Right lobe of liver (tissue), 4 donors: ENCODE results near the gene RHOT2.

ENCODE experiments used
- CTCF ChIP-seq, 4 donors: fragments of 200-600 bp in 3 of 4; fragments of 450-650 bp in 1 of 4; IDR thresholded peaks; one replicate each; pipeline versions ENCODE4 v1.5.1 to v1.8.0; 2016 to 2022; ENCODE audit warnings: antibody characterized with exemption in 4 of 4, mild to moderate bottlenecking in 2 of 4
- POLR2A ChIP-seq: fragments of 450-650 bp; IDR thresholded peaks from one replicate; pipeline ENCODE4 v1.6.1; 2017; ENCODE audit warnings: antibody characterized with exemption, mild to moderate bottlenecking
- donor health status: DM: no; HTN: no; CAD: no.
- donor health status: DM: no; HTN: no; CAD: no.
- donor health status: DM: no; HTN: yes; CAD: no.

GRCh38 chr16:644556-644955 lies 23.4 kb upstream of the RHOT2 start:
- TF ChIP-seq CTCF (IDR thresholded peaks at IDR 0.05) (no peak), POLR2A (no peak)
